HCT116 (cell line): ENCODE data around the gene SPARC. TPM values are rescaled to one million over a fixed set of nuclear protein-coding genes. Genes with fewer than 3 reads are reported as not detected.

Experiments used
- ATAC-seq: fragments of 200-7000 bp; cut with Tn5 transposase; 2 replicates; pipeline ENCODE4 v1.9.1; 2020; ENCODE audit warnings: mild to moderate bottlenecking, moderate library complexity
- BruUV-seq: library from RNA; stranded (reverse); fragments of 400-500 nt; replicated peaks from 2 replicates; lab custom pipeline; 2021; lab: Mats Ljungman, UMichigan
- CTCF ChIA-PET: fragments of 300-600 bp; sonication (Branson Sonifier 250); formaldehyde crosslinking; loops from one replicate; lab custom pipeline; 2021; ENCODE audit warnings: antibody characterized with exemption; lab: Charles Lee
- POLR2A ChIA-PET: fragments of 300-600, 350-600 bp; sonication (Branson Sonifier 250); formaldehyde crosslinking; loops from one replicate; lab custom pipeline; 2021; ENCODE audit warnings: antibody characterized with exemption; lab: Charles Lee
- RAD21 ChIA-PET, 2 experiments: fragments of 300-600 bp; sonication (Branson Sonifier 250); formaldehyde crosslinking; loops; one replicate each; lab custom pipeline; 2023; ENCODE audit warnings: low total read pairs in 2 of 2; ENCODE audit not compliant: uncharacterized antibody in 2 of 2, unreplicated experiment in 2 of 2, low non-redundant PET in 1 of 2; lab: Charles Lee
- DNase-seq: peaks from one replicate; pipeline ENCODE4 v3.0.0-alpha.2; 2010; ENCODE audit warnings: low read depth, low spot score
- H2AFZ ChIP-seq: fragments of 200-600 bp; shearing (Covaris generic), sonication (generic); 2 replicates; pipeline ENCODE4 v1.6.1; 2017; ENCODE audit warnings: low read depth, mixed run types, mixed read lengths, antibody characterized with exemption, low read length; ENCODE audit not compliant: poor library complexity, severe bottlenecking
- H3K27ac ChIP-seq: 2 replicates; pipeline ENCODE4 v1.5.1; 2012; ENCODE audit warnings: low read depth, low read length
- H3K27me3 ChIP-seq: fragments of 200-600 bp; sonication (generic); 2 replicates; pipeline ENCODE4 v1.6.1; 2016; ENCODE audit warnings: mixed run types, low read length, mixed read lengths; ENCODE audit not compliant: insufficient read depth
- H3K36me3 ChIP-seq, 2 experiments: fragments of 200-500 bp in 1 of 2; fragments of 200-600 bp in 1 of 2; sonication (Bioruptor generic) in 1 of 2; sonication (generic) in 1 of 2; 2 replicates each; pipeline versions ENCODE4 v1.5.1 to v1.6.1; 2014 to 2016; ENCODE audit warnings: low read length in 2 of 2, inconsistent platforms in 1 of 2, mixed read lengths in 1 of 2, mixed run types in 1 of 2; ENCODE audit not compliant: insufficient read depth in 2 of 2, control insufficient read depth in 1 of 2
- H3K4me1 ChIP-seq, 2 experiments: fragments of 200-600 bp in 1 of 2; sonication (generic) in 1 of 2; 2 replicates each; pipeline versions ENCODE4 v1.5.1 to v1.6.1; 2012 to 2017; ENCODE audit warnings: low read length in 2 of 2, inconsistent platforms in 1 of 2, mild to moderate bottlenecking in 1 of 2, mixed read lengths in 1 of 2, mixed run types in 1 of 2, moderate library complexity in 1 of 2; ENCODE audit not compliant: insufficient read depth in 2 of 2, control insufficient read depth in 1 of 2
- H3K4me2 ChIP-seq: fragments of 200-600 bp; sonication (generic); 2 replicates; pipeline ENCODE4 v1.6.1; 2017; ENCODE audit warnings: mixed run types, low read length, mixed read lengths
- H3K4me3 ChIP-seq, 2 experiments: fragments of 200-600 bp in 1 of 2; sonication (generic) in 1 of 2; replicated peaks in 1 of 2; 2 replicates each; pipeline ENCODE4 v1.5.1; 2011 to 2016; ENCODE audit warnings: low read length in 2 of 2, control low read depth in 1 of 2, low read depth in 1 of 2, mild to moderate bottlenecking in 1 of 2, mixed read lengths in 1 of 2, mixed run types in 1 of 2
- H3K79me2 ChIP-seq: fragments of 200-600 bp; sonication (generic); 2 replicates; pipeline ENCODE4 v1.6.1; 2017; ENCODE audit warnings: mild to moderate bottlenecking, mixed run types, low read length, moderate library complexity, mixed read lengths; ENCODE audit not compliant: insufficient read depth
- H3K9ac ChIP-seq: fragments of 200-600 bp; sonication (generic); 2 replicates; pipeline ENCODE4 v1.6.1; 2016; ENCODE audit warnings: low read length, mixed read lengths
- H3K9me2 ChIP-seq: fragments of 200-600 bp; sonication (generic), shearing (Covaris generic); 2 replicates; pipeline ENCODE4 v1.6.1; 2017; ENCODE audit warnings: mixed run types, mild to moderate bottlenecking, moderate library complexity; ENCODE audit not compliant: insufficient read depth
- H3K9me3 ChIP-seq, 2 experiments: fragments of 200-500 bp in 1 of 2; fragments of 200-600 bp in 1 of 2; sonication (Bioruptor generic) in 1 of 2; sonication (generic) in 1 of 2; 2 replicates each; pipeline ENCODE4 v1.6.1; 2014 to 2017; ENCODE audit warnings: low read length in 2 of 2, mixed read lengths in 2 of 2, inconsistent platforms in 1 of 2, low read depth in 1 of 2, mild to moderate bottlenecking in 1 of 2, mixed run types in 1 of 2, moderate library complexity in 1 of 2; ENCODE audit not compliant: control insufficient read depth in 1 of 2, insufficient read depth in 1 of 2
- H4K20me1 ChIP-seq: fragments of 200-600 bp; sonication (generic), shearing (Covaris generic); 2 replicates; pipeline ENCODE4 v1.6.1; 2017; ENCODE audit warnings: mixed run types, mild to moderate bottlenecking, moderate library complexity; ENCODE audit not compliant: insufficient read depth
- ATF3 ChIP-seq: IDR thresholded peaks from 2 replicates; pipeline ENCODE4 v1.6.1; 2012
- CBX3 ChIP-seq: IDR thresholded peaks from 2 replicates; pipeline ENCODE4 v1.6.1; 2012; ENCODE audit warnings: low read depth
- CEBPB ChIP-seq: IDR thresholded peaks from 2 replicates; pipeline ENCODE4 v1.6.1; 2012; ENCODE audit warnings: low read depth
- CTCF ChIP-seq, 3 experiments: fragments of 200-600 bp in 1 of 3; sonication (generic) in 1 of 3; IDR thresholded peaks in 2 of 3; conservative IDR thresholded peaks in 1 of 3; 2 replicates each; pipeline ENCODE4 v1.5.1; 2012 to 2017; ENCODE audit warnings: low read depth in 2 of 3, low read length in 2 of 3, antibody characterized with exemption in 1 of 3, borderline replicate concordance in 1 of 3, control low read depth in 1 of 3, mild to moderate bottlenecking in 1 of 3, mixed read lengths in 1 of 3, mixed run types in 1 of 3, moderate library complexity in 1 of 3; ENCODE audit not compliant: insufficient read depth in 1 of 3
- EGR1 ChIP-seq: IDR thresholded peaks from 2 replicates; pipeline ENCODE4 v1.6.1; 2012; ENCODE audit warnings: low read depth
- EZH2 ChIP-seq: fragments of 200-600 bp; sonication (generic); IDR thresholded peaks from 2 replicates; pipeline ENCODE4 v1.6.1; 2017; ENCODE audit warnings: antibody characterized with exemption, mixed run types
- EZH2phosphoT487 ChIP-seq: fragments of 200-600 bp; IDR thresholded peaks from 2 replicates; pipeline ENCODE4 v1.6.1; 2018; ENCODE audit warnings: antibody characterized with exemption, borderline replicate concordance
- FOSL1 ChIP-seq: IDR thresholded peaks from 2 replicates; pipeline ENCODE4 v1.6.1; 2012; ENCODE audit warnings: low read depth
- POLR2A ChIP-seq: IDR thresholded peaks from 2 replicates; pipeline ENCODE4 v1.7.0; 2011; ENCODE audit warnings: borderline replicate concordance; ENCODE audit not compliant: insufficient read depth, insufficient read length; ENCODE audit errors: extremely low read depth
- SIN3A ChIP-seq: IDR thresholded peaks from 2 replicates; pipeline ENCODE4 v1.6.1; 2012; ENCODE audit warnings: low read depth
- SP1 ChIP-seq: IDR thresholded peaks from 2 replicates; pipeline ENCODE4 v1.6.1; 2012; ENCODE audit warnings: low read depth
- SRF ChIP-seq: IDR thresholded peaks from 2 replicates; pipeline ENCODE4 v1.6.1; 2012; ENCODE audit warnings: low read depth
- TCF7L2 ChIP-seq: IDR thresholded peaks from 2 replicates; pipeline ENCODE4 v1.7.0; 2011; ENCODE audit warnings: borderline replicate concordance, inconsistent platforms; ENCODE audit not compliant: insufficient read depth, insufficient read length; ENCODE audit errors: extremely low read depth
- ZBTB33 ChIP-seq: IDR thresholded peaks from 2 replicates; pipeline ENCODE4 v1.6.1; 2011; ENCODE audit warnings: mild to moderate bottlenecking, low read length, moderate library complexity; ENCODE audit not compliant: insufficient replicate concordance; ENCODE audit errors: extremely low read depth
- ZNF274 ChIP-seq: fragments of 200-500 bp; sonication (Bioruptor generic); IDR thresholded peaks from 2 replicates; pipeline ENCODE4 v1.6.1; 2014; ENCODE audit warnings: mild to moderate bottlenecking, low read depth, low read length, inconsistent platforms
- intact Hi-C: fragments of 100-400 bp; cut with micrococcal nuclease; formaldehyde crosslinking; loops from 2 replicates; pipeline ENCODE4 v1.10.0; 2022
- total RNA-seq: library from RNA; stranded (reverse); gene quantifications from one replicate; pipeline ENCODE4 v1.2.1, GENCODE V29; 2021; ENCODE audit not compliant: unreplicated experiment
- TF ChIP-seq, protein P1 (sequence below): IDR thresholded peaks from 2 replicates; pipeline ENCODE4 v1.6.1; 2012

The SPARC gene
- total RNA-seq, 1 experiment from 2014 or later, result 3.0 TPM

- Histone ChIP-seq H3K4me2 (peak overlapping the region; percentile 34), H3K4me1 (peaks cover 23 to 25% of the 10 kb centered on the region in 2 experiments), H3K36me3 (no peaks in the 10 kb centered on the region), H3K79me2 (no peaks in the 10 kb centered on the region), H3K9me2 (no peaks in the 10 kb centered on the region), H2AFZ (no peak overlapping the region), H3K9ac (no peak overlapping the region), H3K4me3 (no peak overlapping the region), H4K20me1 (no peaks in the 10 kb centered on the region), H3K27me3 (no peaks in the 10 kb centered on the region), H3K9me3 (no peaks in the 10 kb centered on the region), H3K27ac (peak overlapping the region; percentile 61)
- ChIA-PET RAD21 (no interaction called here), CTCF (interaction anchor here (1.8 kb wide), 1 partner anchor 33 kb away, joined by 5 read pairs; no protein-coding TSS in a partner anchor), POLR2A (interaction anchor here (1.6 kb wide), 1 partner anchor 32 kb away, joined by 3 read pairs; no protein-coding TSS in a partner anchor)
- no TSS peak for BruUV-seq
- TF ChIP-seq SRF (no peak), CEBPB (no peak), EZH2 (no peak), FOSL1 (no peak), ATF3 (no peak), CTCF (IDR thresholded peaks at IDR 0.05 in 2 of 3, conservative IDR thresholded peaks at IDR 0.05 in 1 of 3; ENCODE audit: borderline replicate concordance in 1 of 3, insufficient read depth in 1 of 3, low read depth in 2 of 3, low read length in 2 of 3) (no peak), SIN3A (no peak), EGR1 (no peak), CBX3 (no peak), ZNF274 (no peak), EZH2phosphoT487 (no peak), ZBTB33 (no peak), POLR2A (no peak), TCF7L2 (no peak), SP1 (no peak)
- TF ChIP-seq, protein P1, sequence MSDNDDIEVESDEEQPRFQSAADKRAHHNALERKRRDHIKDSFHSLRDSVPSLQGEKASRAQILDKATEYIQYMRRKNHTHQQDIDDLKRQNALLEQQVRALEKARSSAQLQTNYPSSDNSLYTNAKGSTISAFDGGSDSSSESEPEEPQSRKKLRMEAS, result no peak
- ATAC-seq, result peak; percentile 35; the same call in 1 of the 2 replicates
- DNase-seq, result no peak
- intact Hi-C loops, result no loop called here
These were observed 20.9 kb upstream of the SPARC start for GRCh38 chr5:151707567-151707966.
